SK-N-MC (cell line): ENCODE data around the gene BCAS2.

ENCODE experiments used
- EZH2 ChIP-seq: fragments of 200-600 bp; sonication (generic); IDR thresholded peaks from one replicate; pipeline ENCODE4 v1.6.1; 2017; ENCODE audit warnings: antibody characterized with exemption
- FOXP2 ChIP-seq: optimal IDR thresholded peaks from 2 replicates; pipeline ENCODE3; 2011; ENCODE audit warnings: mild to moderate bottlenecking, moderate library complexity; ENCODE audit not compliant: insufficient read depth; ENCODE audit errors: extremely low read length, control extremely low read depth
- POLR2AphosphoS5 ChIP-seq: IDR thresholded peaks from 2 replicates; pipeline ENCODE4 v1.6.1; 2012; ENCODE audit warnings: mild to moderate bottlenecking, low read depth, low read length, borderline replicate concordance

DNA sequence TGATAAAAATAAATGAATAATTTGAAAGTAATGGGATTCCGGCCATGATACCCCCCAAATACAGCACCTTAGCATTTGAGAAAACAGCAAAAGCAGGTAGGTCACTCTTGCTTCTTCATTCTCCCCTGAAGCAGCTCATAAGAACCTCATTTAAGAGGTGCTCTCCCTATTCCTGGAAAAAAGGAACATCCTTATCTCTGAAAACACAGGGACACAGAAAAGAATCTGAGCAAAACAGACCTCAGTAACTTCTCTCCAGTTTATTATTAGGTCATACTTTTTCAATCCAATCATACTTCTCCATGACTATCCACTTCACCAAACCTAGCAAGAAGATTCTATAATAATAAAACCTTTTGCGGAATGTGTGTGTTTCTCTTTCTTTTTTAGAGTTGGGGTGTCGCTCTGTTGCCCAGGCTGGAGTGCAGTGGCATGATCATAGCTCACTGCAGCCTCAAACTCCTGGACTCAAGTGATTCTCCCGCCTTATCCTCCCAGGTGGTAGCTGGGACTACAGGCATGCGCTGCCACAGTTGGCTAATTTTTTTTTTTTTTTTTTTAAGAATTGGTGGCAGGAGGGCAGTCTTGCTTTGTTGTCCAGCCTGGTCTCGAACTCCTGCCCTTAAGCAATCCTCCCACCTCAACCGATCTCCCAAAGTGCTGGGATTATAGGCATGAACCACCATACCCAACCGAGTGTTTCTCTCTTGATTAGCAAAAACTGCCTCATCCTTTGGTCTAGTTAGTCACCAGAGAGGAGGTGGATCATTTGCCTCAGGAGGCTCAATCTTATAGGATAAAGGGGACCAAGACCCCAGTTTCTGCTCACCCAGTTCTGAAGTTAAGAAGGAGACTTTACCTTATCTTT, 59.8 kb downstream of the BCAS2 start:
- no peak for TF ChIP-seq POLR2AphosphoS5
- TF ChIP-seq EZH2, result no peak
- TF ChIP-seq FOXP2, result no peak
